Stimulated activated CD4-positive, alpha-beta T cell treated with anti-CD3 and anti-CD28 coated beads, Interleukin-12 subunit alpha, Interleukin-12 subunit beta, amount 100 ng/mL, for 48 hours (primary cell): ENCODE measurements around the gene ZNF224.

Source experiments
- DNase-seq, 3 donors: peaks; one replicate each; pipeline ENCODE4 v3.0.0-alpha.2; 2020; ENCODE audit warnings: low read depth in 2 of 3, low spot score in 1 of 3

The ZNF224 gene

DNA sequence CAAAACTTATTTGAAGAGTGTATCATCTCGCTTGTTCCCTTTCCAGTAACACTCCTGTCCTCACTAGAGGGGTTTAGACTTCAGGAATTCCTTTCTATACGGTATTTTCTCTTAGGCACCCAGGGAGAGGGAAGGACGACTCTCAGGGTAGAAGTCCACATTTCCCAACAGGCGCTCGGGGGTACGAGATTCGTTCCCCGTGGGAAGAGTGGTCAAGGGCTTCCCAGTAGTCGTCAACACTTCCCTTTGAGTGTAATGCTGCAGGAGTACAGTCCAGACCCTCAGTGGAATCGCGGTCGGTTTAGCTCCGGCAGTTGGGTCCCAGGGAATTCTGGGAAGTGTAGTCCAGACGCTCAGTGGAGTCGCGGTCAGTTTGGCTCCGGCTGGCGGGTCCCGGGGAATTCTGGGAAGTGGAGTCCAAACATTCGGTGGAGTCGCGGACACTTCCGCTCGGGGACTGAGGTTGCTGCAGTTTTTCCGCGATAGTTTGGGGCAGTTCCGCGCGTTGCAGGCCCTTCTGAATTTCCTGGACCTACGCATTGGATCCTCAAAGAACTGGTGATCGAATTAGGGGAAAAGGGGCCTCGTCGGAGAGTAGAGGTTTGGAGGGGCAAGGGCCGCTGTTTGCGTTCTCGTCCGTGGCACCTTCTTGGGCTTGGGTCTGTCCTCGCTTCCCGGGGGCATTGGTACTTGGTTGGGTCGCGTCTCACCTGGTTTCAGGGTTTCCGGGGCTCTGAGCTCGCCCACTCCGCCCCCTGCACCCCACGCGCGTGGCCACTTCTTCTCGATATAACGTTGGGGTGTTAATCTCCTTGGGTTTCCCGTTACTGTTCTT, at the start of gene ZNF224:
ZNF224 (plus strand) TSS at position 431 of the 835 bp plus-strand sequence. CDS start 3,513 bp downstream, outside the sequence.
- DNase-seq, result peak; percentile 65 to 79 (median 73)

DNA sequence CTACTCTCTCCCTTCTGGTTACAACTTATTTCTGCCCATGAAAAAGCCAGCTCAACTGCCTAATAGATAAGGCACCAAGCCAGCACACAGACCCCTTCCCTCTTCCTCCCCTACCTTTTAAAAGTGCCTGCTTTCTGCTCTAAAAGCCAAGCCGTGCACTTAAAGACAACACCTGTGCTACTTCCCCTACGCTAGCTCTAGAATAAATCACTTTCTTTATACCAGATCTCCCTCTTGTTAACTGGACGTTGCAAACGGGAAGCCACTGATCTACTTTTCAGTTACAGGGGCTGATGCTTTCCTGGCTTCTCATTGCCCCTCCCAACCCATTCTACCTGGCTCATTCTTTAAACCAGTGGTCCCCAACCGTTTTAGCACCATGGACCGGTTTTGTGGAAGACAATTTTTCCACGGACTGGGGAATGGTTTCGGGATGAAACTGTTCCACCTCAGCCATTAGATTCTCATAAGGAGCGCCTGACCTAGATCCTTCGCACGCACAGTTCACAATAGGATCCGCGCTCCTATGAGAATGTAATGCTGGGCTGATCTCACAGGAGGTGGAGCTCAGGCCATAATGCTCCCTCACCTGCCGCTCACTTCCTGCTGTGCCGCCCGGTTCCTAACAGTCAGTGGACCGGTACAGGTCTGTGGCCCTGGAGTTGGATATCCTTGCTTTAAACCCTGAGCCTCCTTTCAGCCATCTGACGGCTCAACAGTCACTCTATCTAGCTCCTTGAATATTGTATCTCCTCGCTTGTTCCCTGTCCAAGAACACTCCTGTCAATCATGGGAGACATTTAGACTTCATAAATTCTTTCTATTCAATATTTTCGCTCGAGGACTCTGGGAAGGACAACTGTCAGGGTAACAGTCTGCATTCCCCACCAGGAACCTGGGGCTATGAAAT, 43.2 kb upstream of the ZNF224 start:
- peak in 1 of 3 donors; percentile 4 for DNase-seq

DNA sequence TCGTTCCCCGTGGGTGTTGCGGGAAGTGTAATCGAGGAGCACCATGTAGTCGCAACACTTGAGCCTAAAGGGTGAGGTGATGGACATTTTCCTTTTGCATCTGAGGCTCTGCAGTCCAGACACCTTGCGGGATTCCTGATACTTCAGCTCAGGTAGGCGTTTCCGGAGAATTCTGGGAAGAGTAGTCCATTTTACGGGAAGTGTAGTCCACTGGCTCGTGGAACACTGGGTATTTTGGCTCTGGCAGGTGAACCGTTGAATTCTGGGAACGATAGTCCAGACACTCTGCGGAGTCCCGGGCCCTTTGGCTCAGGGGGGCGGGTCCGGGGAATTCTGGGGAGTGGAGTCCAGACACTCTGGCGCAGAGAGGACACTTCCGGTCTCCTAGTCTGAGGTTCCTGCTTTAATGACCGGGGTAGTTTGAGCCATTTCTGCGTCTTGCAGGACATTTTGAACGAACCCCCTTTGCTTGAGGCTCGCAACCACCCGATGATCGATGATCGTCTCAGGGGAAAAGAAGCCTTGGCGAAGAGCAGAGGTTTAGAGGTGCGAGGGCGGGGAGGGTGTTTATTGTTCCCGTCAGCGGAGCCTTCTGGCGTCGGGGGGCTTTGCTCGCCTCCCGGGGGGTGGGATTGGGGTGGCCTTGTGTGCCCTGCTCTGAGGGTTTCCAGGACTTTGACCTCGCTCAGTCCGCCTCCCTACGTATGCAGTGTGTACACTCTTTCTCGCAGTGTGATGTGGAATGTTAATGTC, 42.3 kb upstream of the ZNF224 start, which contains the start of gene ZNF223:
ZNF223 (plus strand) TSS at position 387 of the 753 bp plus-strand sequence. CDS start 3,141 bp downstream, outside the sequence.
- peak in 2 of 3 donors; percentile 37 to 53 for DNase-seq

DNA sequence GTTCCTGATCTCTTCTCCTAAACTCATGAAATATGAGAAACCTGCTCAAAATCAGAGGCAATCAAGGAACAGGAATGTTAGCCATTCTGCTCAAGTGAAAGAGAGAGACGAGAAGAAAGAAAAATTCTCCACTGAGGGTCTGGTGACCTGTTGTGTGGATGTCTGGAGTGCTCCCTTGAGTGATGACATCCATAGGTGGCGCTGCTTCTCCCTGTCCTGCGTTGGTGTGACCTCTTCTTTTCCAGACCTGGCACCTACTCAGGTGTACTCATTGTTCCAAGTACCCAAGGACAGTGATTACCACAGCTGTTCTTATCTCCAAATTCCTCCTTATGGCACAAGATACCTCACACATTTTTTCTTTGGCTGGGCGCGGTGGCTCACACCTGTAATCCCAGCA, 38.3 kb upstream of the ZNF224 start:
- no peak for DNase-seq

DNA sequence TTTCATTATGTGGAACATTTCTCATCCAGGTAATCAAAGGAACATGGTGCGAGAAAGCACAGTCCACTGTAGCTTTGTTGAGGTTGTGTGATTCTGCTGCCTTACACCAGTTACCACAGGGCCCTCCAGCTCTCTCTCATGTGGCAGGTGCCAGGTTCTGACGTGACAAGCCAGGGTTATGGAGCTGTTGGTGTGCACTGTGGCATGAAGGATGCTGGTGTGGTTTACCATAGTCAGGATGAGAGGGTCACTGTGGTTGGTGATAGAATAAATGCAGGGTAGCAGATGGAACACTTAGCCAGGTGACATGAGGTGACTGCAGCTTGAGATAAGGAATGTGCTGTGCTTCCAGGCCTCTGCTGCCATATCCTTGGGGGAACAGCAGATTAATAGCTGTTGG, 34.9 kb upstream of the ZNF224 start:
- DNase-seq, result no peak

DNA sequence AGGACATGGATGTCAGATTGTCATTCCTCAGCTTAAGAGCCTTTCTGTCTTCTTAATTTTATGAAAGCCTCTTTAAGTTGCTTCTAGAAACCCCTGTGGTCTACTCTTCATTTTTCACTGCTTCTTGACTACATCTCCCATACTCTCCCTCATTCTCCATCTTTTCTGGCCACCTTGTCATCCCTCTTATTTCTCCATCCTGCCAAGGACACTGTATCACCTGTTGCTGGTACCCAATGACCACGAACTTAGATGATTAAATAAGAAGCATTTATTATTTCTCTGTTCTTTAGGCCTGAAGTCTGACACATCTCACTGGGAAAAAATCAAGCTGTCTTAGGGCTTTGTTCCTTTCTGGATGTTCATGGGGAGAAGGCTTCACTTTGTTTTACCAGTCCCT, 33.1 kb upstream of the ZNF224 start:
- DNase-seq, result no peak

DNA sequence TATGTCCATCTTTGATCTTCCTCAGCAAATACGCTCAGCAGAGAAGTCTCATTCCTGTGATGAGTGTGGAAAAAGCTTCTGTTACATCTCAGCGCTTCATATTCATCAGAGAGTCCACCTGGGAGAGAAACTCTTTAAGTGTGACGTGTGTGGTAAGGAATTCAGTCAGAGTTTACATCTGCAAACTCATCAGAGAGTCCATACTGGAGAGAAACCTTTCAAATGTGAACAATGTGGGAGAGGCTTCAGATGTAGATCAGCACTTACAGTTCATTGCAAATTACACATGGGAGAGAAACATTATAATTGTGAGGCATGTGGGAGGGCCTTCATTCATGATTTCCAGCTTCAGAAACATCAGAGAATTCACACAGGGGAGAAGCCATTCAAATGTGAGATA, 27.9 kb upstream of the ZNF224 start:
- no peak for DNase-seq

DNA sequence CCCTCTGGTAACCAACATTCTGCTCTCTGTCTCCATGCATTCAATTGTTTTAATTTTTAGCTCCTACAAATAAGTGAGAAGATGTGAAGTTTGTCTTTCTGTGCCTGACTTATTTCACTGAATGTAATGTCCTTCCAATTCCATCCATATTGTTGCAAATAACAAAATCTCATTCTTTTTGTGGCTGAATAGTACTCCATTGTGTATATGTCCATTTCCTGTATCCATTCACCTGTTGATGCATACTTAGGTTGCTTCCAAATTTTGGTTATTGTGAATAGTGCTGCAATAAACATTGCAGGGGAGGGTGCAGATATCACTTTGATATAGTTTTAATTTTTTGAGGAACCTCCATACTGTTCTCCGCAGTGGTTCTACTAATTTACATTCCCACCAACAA, 24.7 kb upstream of the ZNF224 start:
- DNase-seq, result no peak

DNA sequence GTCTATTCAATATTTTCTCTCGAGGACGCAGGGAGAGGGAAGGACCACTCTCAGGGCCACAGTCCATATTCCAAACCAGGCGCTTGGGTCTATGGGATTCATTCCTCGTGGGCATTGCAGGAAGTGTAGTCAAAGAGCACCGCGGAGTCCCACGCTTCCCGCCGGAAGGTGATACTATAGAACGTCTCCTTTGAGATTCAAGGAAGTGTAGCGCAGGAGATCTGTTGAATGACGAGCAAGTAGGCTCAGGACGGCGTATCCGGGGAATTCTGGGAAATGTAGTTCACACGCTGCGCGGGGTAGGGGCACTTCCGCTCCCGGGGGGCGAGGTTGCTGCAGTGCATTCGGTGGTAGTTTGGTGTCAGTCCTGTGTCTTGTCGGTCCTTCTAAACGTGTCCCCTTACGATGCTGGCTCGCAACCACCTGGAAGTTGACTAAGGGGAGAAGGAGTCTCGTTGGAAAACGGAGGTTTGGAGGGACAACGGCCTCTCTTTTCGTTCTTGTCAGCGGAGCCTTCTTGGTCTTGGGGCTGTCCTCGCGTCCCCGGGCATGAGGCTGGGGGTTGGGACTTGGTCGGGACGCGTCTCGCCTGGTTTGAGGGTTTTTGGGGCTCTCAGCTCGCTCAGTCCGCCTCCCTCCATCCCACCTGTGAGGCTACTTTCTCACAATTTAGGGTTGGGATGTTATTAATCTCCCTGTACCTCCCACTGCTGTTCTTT, 22.2 kb upstream of the ZNF224 start, which contains the start of gene ZNF284:
ZNF284 (plus strand) TSS at position 336 of the 719 bp plus-strand sequence. CDS start 4,231 bp downstream, outside the sequence.
- peak; percentile 70 to 77 (median 72) for DNase-seq

DNA sequence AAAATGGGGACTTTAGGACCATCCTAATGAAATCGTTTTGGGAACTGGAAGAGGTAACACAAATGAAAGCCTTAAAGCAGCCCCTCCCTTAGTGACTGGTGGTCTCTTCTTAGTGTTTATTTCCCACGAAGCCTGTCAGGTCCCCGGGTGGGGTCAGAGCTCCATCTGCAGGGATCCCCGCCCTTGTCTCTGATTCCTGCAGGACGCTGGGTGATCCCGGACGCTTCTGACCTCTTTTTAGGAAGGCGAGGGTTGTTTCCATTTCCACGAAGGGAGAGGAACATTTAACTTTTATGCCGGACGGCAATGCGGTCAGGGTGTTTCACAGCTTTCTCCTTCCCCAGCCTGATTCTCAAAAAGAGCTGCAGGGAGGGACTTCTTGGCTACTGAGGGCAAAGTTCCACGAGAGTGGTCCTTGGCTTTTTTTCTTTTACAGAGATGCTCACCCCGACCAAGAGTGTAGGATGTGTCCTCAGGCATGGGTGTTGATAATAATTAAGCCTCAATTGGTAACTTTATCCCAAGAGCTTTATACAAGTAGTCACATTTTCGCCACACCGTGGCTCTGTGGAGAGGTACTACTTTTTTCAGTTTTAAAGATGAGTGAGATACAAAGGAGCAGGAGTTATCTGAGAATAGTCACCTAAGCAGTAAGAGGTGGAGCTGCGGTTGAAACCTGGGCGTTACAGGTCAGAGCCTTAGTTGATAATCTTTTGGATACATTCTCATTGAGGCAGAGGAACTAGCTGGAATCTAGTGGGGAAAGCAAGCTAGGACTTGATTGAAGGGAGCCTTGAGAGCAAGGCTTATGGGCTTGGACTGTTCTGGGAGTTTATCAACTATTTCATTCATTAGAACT, 21.4 kb upstream of the ZNF224 start:
- DNase-seq, result no peak

DNA sequence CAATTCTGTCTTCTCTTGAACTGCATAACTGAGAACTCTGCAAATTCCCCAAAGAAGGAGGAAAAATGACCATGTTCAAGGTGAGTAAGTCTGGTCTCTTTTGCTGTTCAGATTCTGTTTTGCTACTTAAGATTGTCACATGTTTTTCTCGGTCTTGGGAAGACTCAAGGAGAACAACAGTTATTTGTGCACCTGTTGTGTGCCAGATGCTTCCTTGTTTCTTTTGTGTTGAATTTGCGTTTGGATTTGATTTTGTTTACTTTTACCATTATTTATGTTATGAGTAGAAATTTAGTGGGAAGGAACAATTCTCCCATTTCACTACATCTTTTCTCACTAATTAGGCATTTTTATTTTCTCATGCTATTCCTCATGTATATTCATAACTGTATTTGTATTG, 17.8 kb upstream of the ZNF224 start:
- no peak for DNase-seq

DNA sequence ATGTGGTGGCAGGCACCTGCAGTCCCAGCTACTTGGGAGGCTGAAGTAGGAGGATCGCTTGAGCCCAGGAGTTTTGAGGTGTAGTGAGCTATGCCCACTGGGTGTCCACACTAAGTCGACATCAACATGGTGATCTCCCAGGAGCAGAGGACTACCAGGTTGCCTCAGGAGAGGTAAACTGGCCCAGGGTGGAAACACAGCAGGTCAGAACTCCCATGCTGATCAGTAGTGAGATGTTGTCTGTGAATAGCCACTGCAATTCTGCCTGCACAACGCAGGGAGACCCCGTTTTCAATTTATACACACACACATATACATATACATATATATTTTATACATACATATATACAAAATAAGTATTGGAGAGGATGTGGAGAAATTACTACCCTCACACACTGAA, 2.1 kb upstream of the ZNF224 start:
- no peak for DNase-seq

DNA sequence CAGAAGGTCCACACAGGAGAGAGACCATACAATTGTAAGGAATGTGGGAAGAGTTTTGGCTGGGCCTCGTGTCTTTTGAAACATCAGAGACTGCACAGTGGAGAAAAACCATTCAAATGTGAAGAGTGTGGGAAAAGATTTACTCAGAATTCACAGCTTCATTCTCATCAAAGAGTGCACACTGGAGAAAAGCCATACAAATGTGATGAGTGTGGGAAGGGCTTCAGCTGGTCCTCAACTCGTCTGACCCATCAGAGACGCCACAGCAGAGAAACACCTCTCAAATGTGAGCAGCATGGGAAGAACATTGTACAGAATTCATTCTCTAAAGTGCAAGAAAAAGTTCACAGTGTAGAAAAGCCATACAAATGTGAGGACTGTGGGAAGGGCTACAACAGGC, 13.6 kb downstream of the ZNF224 start:
- no peak for DNase-seq

DNA sequence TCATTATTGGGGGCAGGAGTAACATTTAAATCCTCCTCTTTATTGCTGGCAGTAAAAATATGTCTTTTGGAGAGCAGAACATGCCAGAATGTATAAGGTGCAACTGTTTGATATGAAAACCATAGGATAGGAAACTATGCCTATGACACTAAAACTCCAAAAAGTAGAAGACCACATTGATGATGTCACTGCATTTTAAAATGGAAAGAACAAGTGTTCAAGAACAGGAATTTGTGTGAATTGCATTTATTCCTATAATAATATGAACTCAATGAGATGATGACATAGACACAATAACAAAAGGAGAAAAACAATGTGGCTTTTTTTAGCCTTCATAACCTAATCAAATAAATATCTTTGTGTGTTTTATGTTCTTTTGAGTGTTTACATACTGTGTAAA, 15.3 kb downstream of the ZNF224 start:
- no peak for DNase-seq

DNA sequence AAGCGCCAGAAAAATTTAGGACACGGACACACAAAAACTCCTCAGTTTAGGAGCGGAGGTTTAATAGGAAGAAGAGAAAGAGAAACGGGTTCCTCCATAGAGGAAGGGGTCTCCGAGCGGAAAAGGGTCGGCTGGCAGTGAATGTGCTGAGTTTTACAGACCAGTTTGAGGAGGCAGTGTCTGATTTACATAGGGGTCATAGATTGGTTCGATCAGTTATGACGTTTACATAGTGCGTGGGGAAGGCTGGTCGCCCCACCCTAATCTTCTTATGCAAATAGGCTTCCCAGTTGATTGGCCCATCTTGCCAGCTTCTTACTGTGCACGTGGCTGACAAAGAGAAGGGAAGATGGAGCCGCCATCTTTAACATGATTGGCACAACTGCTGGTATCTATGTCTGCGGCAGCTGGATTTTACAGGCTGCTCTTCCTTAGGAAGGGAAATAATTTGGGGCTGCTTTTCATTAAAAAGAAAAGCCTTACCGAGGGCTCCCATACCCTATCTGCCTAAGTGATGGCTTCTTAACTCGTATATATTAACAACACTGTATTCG, 17.8 kb downstream of the ZNF224 start:
- DNase-seq, result no peak

DNA sequence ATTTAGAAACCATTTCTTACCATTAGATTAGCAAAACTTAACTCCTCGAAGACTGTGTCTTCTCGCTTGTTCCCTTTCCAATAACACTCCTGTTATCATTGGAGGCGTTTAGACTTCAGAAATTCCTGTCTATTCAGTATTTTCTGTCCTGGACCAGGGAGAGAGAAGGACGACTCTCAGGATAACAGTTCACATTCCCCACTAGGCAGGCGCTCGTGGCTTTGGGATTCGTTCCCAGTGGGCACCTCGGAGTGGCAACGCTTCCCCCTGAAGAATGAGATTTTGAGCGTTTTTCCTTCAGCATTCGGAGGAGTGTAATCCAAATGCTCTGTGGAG, 18.6 kb downstream of the ZNF224 start:
- DNase-seq, result no peak

DNA sequence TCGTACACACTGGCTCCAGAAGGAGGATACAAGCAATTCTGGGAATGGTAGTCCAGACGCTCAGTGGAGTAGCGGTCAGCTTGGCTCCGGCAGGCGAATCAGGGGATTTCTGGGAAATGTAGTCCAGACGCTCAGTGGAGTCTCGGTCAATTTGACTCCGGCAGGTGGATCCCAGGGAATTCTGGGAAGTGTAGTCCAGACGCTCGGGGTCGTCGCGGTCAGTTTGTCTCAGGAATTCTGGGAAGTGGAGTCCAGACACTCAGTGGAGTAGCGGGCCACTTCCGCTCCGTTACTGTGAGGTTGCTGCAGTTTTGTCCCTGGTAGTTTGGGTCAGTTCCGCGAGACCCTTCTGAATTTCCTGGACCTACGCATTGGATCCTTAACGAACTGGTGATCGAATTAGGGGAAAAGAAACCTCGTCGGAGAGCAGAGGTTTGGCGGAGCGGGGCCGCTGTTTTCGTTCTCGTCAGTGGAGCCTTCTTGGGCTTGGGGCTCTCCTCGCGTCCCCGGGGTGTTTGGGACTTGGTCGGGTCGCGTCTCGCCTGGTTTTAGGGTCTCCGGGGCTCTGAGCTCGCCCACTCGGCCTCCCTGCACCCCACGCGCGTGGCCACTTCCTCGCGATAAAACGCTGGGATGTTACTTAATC, 19.1 kb downstream of the ZNF224 start, which contains the start of gene ZNF225:
ZNF225 (plus strand) TSS at position 262 of the 646 bp plus-strand sequence. CDS start 2,429 bp downstream, outside the sequence.
- peak; percentile 79 to 84 (median 80) for DNase-seq

DNA sequence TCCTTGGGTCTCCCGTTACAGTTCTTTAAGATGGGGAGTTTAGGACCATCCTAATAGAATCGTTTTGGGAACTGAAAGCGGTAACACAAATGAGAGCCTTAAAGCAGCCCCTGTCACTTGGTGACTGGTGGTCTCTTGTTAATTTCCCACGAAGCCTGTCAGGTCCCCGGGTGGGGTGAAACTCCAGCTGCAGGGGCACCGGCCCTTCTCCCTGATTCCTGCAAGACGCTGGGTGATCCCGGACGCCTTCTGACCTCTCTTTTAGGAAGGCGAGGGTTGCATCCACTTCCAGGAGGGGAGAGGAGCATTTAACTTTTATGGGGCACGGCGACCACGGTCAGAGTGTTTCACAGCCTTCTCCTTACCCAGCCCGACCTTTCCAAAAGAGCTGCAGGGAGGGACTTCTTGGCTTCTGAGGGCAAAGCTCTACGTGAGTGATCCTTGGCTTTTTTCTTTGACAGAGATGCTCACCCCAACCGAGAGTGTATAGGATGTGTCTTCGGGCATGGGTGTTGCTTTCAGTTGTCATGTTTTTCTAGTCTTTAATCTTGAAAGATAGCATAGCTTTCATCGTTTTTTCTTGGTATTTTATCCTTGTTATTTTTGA, 19.7 kb downstream of the ZNF224 start:
- DNase-seq, result no peak
